Measurements from ENCODE around the gene SOS1. TPM values are rescaled to one million over a fixed set of nuclear protein-coding genes. Genes with fewer than 3 reads are reported as not detected.
"Not testable (repeated sequence)": the region's sequence is repeated elsewhere in the genome, so short reads cannot be mapped to it uniquely, and the experiment has no call there.

Gene SOS1
- total and polyA plus RNA-seq, 4 donors = 4.2 to 16.4 (median 7.2) TPM

DNA sequence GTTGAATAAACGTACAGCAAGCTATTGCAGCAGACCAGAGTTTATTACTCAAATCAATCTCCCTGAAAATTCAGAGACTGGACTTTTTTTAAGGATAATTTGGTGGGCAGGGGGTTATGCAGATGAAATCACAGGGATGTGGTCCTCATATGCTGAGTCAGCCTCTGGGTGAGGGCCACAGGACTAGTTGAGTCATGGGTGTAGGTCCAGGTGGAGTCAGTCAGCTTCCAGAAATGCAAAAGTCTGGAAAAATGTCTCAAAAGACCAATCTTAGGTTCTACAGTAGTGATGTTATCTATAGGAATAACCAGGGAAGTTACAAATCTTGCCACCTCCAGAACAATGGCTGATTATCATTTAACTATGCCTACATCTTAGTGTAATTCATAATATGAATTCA, 180.1 kb downstream of the SOS1 start:
- no peak for DNase-seq (ENCODE audit: low spot score)
- no peak overlapping the region for H3K27ac ChIP-seq (ENCODE audit: low read depth in 1 of 2, low read length in 2 of 2)
- 87% methylated on average over 1 of the region's 1 CpG for WGBS
- H3K9me3 ChIP-seq (ENCODE audit: control insufficient read depth in 4 of 4, low read length in 3 of 4) = no peaks in the 10 kb centered on the region
- no peak overlapping the region for H3K9ac ChIP-seq (ENCODE audit: low read depth in 1 of 2, low read length in 2 of 2)
- TF ChIP-seq EGR1 (IDR thresholded peaks at IDR 0.05; ENCODE audit: low read depth in 2 of 2) = no peak
- no peaks in the 10 kb centered on the region for H3K36me3 ChIP-seq (ENCODE audit: control insufficient read depth in 4 of 4, insufficient read depth in 3 of 4, low read depth in 1 of 4, low read length in 3 of 4)
- H3K4me3 ChIP-seq (ENCODE audit: low read depth in 1 of 3, low read length in 3 of 3) = no peak overlapping the region
- peaks cover 0 to 3% (median 0%) of the 10 kb centered on the region in 4 donors for H3K4me1 ChIP-seq (ENCODE audit: control insufficient read depth in 4 of 4, insufficient read depth in 4 of 4, low read length in 3 of 4)
- no peaks in the 10 kb centered on the region for H3K27me3 ChIP-seq (ENCODE audit: control insufficient read depth in 4 of 4, insufficient read depth in 4 of 4, low read length in 3 of 4)

DNA sequence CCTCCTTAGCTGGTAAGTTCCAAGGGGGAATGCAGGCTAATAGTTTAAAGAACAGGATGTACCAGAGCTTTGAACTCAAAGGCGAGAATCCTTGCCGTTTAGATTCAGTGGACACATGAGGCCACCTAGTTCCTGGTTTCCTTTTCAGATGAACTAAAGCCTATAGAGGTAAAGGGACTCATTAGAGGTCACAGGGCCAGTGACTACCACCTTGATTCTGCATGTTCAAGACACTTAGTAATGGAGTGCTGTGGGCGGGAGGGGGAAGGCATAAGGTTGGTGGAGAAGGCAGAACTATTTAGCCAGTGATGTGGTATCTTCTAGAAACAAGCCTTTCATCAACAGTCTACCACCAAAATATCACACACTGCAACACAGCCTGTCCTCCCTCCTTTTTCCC, 183.3 kb downstream of the SOS1 start:
- TF ChIP-seq, protein P1, sequence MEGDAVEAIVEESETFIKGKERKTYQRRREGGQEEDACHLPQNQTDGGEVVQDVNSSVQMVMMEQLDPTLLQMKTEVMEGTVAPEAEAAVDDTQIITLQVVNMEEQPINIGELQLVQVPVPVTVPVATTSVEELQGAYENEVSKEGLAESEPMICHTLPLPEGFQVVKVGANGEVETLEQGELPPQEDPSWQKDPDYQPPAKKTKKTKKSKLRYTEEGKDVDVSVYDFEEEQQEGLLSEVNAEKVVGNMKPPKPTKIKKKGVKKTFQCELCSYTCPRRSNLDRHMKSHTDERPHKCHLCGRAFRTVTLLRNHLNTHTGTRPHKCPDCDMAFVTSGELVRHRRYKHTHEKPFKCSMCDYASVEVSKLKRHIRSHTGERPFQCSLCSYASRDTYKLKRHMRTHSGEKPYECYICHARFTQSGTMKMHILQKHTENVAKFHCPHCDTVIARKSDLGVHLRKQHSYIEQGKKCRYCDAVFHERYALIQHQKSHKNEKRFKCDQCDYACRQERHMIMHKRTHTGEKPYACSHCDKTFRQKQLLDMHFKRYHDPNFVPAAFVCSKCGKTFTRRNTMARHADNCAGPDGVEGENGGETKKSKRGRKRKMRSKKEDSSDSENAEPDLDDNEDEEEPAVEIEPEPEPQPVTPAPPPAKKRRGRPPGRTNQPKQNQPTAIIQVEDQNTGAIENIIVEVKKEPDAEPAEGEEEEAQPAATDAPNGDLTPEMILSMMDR (IDR thresholded peaks at IDR 0.05; ENCODE audit: low read depth, low read length, missing input control) = no peak
- TF ChIP-seq HNF4A (conservative IDR thresholded peaks at IDR 0.05) (no peak), FOXA2 (IDR thresholded peaks at IDR 0.05) (no peak), RXRA (IDR thresholded peaks at IDR 0.05) (no peak), TAF1 (conservative IDR thresholded peaks at IDR 0.05) (no peak), SP1 (IDR thresholded peaks at IDR 0.05) (no peak), GABPA (IDR thresholded peaks at IDR 0.05 in 1 of 2, conservative IDR thresholded peaks at IDR 0.05 in 1 of 2) (no peak), HNF4G (IDR thresholded peaks at IDR 0.05) (no peak), NR2F2 (IDR thresholded peaks at IDR 0.05) (no peak), FOXA1 (IDR thresholded peaks at IDR 0.05) (no peak), RAD21 (IDR thresholded peaks at IDR 0.05) (no peak), EGR1 (IDR thresholded peaks at IDR 0.05; ENCODE audit: low read depth in 2 of 2) (no peak), JUND (IDR thresholded peaks at IDR 0.05) (no peak)
- TF ChIP-seq, protein P2, sequence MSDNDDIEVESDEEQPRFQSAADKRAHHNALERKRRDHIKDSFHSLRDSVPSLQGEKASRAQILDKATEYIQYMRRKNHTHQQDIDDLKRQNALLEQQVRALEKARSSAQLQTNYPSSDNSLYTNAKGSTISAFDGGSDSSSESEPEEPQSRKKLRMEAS (IDR thresholded peaks at IDR 0.05) = no peak
- TF ChIP-seq, protein P3, sequence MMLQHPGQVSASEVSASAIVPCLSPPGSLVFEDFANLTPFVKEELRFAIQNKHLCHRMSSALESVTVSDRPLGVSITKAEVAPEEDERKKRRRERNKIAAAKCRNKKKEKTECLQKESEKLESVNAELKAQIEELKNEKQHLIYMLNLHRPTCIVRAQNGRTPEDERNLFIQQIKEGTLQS (IDR thresholded peaks at IDR 0.05) = no peak
- TF ChIP-seq, protein P4, sequence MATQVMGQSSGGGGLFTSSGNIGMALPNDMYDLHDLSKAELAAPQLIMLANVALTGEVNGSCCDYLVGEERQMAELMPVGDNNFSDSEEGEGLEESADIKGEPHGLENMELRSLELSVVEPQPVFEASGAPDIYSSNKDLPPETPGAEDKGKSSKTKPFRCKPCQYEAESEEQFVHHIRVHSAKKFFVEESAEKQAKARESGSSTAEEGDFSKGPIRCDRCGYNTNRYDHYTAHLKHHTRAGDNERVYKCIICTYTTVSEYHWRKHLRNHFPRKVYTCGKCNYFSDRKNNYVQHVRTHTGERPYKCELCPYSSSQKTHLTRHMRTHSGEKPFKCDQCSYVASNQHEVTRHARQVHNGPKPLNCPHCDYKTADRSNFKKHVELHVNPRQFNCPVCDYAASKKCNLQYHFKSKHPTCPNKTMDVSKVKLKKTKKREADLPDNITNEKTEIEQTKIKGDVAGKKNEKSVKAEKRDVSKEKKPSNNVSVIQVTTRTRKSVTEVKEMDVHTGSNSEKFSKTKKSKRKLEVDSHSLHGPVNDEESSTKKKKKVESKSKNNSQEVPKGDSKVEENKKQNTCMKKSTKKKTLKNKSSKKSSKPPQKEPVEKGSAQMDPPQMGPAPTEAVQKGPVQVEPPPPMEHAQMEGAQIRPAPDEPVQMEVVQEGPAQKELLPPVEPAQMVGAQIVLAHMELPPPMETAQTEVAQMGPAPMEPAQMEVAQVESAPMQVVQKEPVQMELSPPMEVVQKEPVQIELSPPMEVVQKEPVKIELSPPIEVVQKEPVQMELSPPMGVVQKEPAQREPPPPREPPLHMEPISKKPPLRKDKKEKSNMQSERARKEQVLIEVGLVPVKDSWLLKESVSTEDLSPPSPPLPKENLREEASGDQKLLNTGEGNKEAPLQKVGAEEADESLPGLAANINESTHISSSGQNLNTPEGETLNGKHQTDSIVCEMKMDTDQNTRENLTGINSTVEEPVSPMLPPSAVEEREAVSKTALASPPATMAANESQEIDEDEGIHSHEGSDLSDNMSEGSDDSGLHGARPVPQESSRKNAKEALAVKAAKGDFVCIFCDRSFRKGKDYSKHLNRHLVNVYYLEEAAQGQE (IDR thresholded peaks at IDR 0.05) = no peak
- TF ChIP-seq, protein P5, sequence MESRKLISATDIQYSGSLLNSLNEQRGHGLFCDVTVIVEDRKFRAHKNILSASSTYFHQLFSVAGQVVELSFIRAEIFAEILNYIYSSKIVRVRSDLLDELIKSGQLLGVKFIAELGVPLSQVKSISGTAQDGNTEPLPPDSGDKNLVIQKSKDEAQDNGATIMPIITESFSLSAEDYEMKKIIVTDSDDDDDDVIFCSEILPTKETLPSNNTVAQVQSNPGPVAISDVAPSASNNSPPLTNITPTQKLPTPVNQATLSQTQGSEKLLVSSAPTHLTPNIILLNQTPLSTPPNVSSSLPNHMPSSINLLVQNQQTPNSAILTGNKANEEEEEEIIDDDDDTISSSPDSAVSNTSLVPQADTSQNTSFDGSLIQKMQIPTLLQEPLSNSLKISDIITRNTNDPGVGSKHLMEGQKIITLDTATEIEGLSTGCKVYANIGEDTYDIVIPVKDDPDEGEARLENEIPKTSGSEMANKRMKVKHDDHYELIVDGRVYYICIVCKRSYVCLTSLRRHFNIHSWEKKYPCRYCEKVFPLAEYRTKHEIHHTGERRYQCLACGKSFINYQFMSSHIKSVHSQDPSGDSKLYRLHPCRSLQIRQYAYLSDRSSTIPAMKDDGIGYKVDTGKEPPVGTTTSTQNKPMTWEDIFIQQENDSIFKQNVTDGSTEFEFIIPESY (IDR thresholded peaks at IDR 0.05) = no peak
- DNase-seq (ENCODE audit: low spot score) = no peak
- Histone ChIP-seq H3K9me3 (ENCODE audit: control insufficient read depth in 4 of 4, low read length in 3 of 4) (no peaks in the 10 kb centered on the region), H3K27ac (ENCODE audit: low read depth in 1 of 2, low read length in 2 of 2) (no peak overlapping the region), H3K4me1 (ENCODE audit: control insufficient read depth in 4 of 4, insufficient read depth in 4 of 4, low read length in 3 of 4) (no peaks in the 10 kb centered on the region), H3K27me3 (ENCODE audit: control insufficient read depth in 4 of 4, insufficient read depth in 4 of 4, low read length in 3 of 4) (no peaks in the 10 kb centered on the region), H3K36me3 (ENCODE audit: control insufficient read depth in 4 of 4, insufficient read depth in 3 of 4, low read depth in 1 of 4, low read length in 3 of 4) (no peaks in the 10 kb centered on the region), H3K9ac (ENCODE audit: low read depth in 1 of 2, low read length in 2 of 2) (no peak overlapping the region), H3K4me3 (ENCODE audit: low read depth in 1 of 3, low read length in 3 of 3) (no peak overlapping the region)
- WGBS = 83% methylated on average over 3 of the region's 3 CpGs

DNA sequence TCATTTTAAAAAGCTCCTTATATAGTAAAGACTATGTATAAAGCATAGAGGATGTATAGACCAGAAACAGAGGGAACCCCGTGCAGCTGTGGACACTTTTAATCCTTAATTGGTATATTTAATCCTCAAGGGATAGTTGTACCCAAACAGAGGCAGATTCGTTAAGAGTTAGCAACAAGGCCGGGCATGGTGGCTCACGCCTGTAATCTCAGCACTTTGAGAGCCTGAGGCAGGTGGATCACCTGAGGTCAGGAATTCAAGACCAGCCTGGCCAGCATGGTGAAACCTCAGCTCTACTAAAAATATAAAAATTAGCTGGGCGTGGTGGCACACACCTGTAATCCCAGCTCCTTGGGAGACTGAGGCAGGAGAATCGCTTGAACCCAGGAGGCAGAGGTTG, 184.3 kb downstream of the SOS1 start:
- H3K27me3 ChIP-seq (ENCODE audit: control insufficient read depth in 4 of 4, insufficient read depth in 4 of 4, low read length in 3 of 4); DNase-seq (ENCODE audit: low spot score); H3K9ac ChIP-seq (ENCODE audit: low read depth in 1 of 2, low read length in 2 of 2); H3K36me3 ChIP-seq (ENCODE audit: control insufficient read depth in 4 of 4, insufficient read depth in 3 of 4, low read depth in 1 of 4, low read length in 3 of 4); H3K27ac ChIP-seq (ENCODE audit: low read depth in 1 of 2, low read length in 2 of 2); H3K4me1 ChIP-seq (ENCODE audit: control insufficient read depth in 4 of 4, insufficient read depth in 4 of 4, low read length in 3 of 4); H3K9me3 ChIP-seq (ENCODE audit: control insufficient read depth in 4 of 4, low read length in 3 of 4); H3K4me3 ChIP-seq (ENCODE audit: low read depth in 1 of 3, low read length in 3 of 3): not testable (repeated sequence)
- WGBS = 95% methylated on average over 6 of the region's 6 CpGs
